ENCODE results near the gene OR2T33.
A peak's percentile ranks its signal among the peaks of the same experiment; 100 is the strongest.
"Not testable (repeated sequence)": the region's sequence is repeated elsewhere in the genome, so short reads cannot be mapped to it uniquely, and the experiment has no call there.

Gene OR2T33, protein sequence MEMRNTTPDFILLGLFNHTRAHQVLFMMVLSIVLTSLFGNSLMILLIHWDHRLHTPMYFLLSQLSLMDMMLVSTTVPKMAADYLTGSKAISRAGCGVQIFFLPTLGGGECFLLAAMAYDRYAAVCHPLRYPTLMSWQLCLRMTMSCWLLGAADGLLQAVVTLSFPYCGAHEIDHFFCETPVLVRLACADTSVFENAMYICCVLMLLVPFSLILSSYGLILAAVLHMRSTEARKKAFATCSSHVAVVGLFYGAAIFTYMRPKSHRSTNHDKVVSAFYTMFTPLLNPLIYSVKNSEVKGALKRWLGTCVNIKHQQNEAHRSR

DNA sequence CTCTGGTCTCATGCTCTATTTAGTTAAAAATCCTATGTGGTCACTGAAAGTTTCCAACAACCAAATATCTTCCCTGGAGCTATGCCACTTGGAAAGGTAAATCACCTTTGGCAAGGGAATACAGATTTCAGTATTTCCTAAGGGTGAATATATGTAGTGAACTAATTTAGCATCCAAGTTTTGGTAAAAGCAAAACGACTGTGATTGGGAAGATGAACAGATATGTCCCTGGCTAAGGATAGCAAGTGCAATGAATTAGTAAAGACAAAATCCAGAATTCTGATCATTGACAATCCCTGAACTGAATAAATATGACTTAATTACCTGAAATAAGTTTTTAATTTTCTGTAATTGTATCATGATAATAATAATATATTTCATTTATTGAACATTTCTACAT, at the start of gene OR2T33:
TSS of gene OR2T33 (minus strand) at position 101 of the 400 bp plus-strand sequence. CDS start 4,162 bp downstream, outside the sequence.
- no peak for DNase-seq

DNA sequence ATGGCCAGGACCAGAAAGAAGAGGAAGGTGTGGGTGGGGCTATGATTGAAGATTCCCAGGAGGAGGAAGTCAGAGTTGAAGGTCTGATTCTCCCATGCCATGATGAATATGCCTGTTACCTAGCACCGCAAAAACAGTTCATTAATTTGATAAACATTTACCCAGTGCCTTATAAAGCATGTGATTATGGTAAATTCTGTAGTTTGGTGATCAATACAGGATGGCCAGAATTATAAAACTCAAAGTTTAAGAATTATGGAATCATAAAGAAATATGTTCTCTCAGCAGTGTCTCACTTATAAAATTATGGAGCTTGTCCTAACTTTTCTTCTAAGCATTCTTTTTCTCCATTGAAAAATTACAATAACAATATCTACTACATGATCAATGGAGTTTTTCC, 46.7 kb upstream of the OR2T33 start, which contains the start of gene OR2M7:
TSS of gene OR2M7 (minus strand) at position 101 of the 400 bp plus-strand sequence. CDS start at position 101, 0 bp downstream.
- no peak for DNase-seq

GRCh38 chr1:248316796-248317195, 39.0 kb upstream of the OR2T33 start:
- no peak for DNase-seq

GRCh38 chr1:248306740-248307139, 29.0 kb upstream of the OR2T33 start:
- not testable (repeated sequence) for DNase-seq

- DNase-seq = no peak
Measured at GRCh38 chr1:248306103-248306502, 28.3 kb upstream of the OR2T33 start.

DNA sequence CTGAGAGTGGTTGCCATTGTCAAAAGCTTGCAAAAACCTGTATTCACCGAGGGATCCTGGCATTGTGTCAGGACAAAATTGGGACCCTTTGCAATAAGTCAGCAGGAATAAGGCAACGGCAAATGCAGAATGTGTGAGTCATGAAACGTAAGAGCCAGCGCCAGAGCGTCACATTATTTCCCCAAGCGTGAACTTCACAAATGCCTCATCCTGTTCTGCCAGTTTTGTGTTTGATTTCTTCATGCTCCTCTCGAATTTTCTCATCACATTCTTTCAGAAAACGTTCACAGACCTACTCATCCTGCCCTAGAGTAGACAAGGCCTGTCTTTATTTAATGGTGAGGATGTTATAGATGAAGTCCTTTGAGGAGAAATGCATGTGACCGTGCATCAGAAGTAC, 27.9 kb upstream of the OR2T33 start:
- not testable (repeated sequence) for DNase-seq

DNA sequence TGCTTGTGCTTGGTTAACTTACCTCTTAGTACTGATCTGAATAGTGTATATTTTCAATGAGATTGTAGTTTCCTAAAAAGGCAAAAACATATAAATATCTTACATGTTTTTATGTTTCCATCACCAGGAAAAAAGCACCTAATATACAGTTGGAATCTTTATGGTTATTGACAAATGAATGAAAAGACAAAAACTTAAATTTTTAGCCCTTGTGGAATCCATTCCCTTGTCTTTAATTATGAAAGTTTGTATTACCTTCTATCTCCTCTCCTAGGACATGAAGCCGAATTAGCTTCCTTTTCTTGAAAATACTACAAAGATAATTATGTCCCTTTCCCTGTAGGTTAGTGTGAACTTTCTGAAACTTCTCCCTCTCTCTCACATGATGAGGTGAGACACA, 25.5 kb upstream of the OR2T33 start, which contains the start of gene OR2T12:
TSS of gene OR2T12 (minus strand) at position 101 of the 400 bp plus-strand sequence. CDS start 7,846 bp downstream, outside the sequence.
- DNase-seq = no peak

GRCh38 chr1:248288391-248288790, 10.6 kb upstream of the OR2T33 start:
- no peak for DNase-seq

- DNase-seq = not testable (repeated sequence)
Measured at GRCh38 chr1:248273225-248273624, 4.6 kb downstream of the OR2T33 start.

- no peak for DNase-seq
Measured at GRCh38 chr1:248268178-248268577, 9.6 kb downstream of the OR2T33 start.

- not testable (repeated sequence) for DNase-seq
Measured at GRCh38 chr1:248259309-248259708, 18.5 kb downstream of the OR2T33 start.

DNA sequence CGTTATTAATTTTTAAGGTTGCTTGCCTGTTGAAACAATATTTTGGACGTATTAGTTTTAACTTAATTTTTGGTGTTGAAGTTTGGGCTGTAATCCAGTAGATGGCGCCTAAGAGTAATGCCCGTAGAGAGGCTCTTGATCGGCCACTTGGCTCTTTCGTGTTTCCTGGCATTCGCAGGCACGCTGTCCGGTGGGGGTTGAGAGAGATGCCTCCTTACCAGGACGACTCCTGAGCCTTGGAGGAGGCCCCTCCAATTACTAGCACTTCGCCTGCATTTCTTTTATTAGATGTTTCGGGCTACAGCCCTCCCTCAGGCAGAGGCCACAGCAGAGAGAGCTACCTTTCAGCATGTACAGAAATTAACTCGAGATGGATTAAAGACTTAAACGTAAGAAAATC, 34.6 kb downstream of the OR2T33 start:
- DNase-seq = peak; percentile 62

DNA sequence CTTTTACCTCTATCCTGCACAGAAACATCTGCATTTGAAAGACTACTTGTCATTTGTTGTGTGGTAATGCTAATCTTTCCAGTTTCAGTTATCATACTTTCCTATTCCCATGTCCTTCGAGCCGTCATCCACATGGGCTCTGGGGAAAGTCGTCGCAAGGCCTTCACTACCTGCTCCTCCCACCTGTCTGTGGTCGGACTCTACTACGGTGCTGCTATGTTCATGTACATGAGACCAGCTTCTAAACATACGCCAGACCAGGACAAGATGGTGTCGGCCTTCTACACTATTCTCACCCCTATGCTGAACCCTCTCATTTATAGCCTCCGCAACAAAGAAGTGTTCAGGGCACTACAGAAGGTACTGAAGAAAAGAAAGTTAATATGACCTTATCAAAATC, 38.3 kb downstream of the OR2T33 start:
- no peak for DNase-seq

- DNase-seq = no peak
Measured at GRCh38 chr1:248231117-248231516, 46.7 kb downstream of the OR2T33 start, which contains the start of gene OR2M4. OR2M4 (plus strand) TSS chr1:248231417; CDS start chr1:248238929, 7,512 bp downstream.

GRCh38 chr1:248229360-248229908, 48.3 kb downstream of the OR2T33 start:
- DNase-seq = no peak

- DNase-seq = no peak
Measured at GRCh38 chr1:248225537-248225936, 52.2 kb downstream of the OR2T33 start.
